ENCODE measurements around the gene ARMC2.

- TF ChIP-seq CTCF (IDR thresholded peaks at IDR 0.05) = no peak
- TF ChIP-seq POLR2A (IDR thresholded peaks at IDR 0.05) = no peak
These were observed 103.2 kb downstream of the ARMC2 start for GRCh38 chr6:108951351-108951953.

All from esophagus squamous epithelium (tissue), 4 donors.